Ishikawa (cell line): ENCODE data around the gene DYNLT2.

Experiments
- CEBPB ChIP-seq: IDR thresholded peaks from 2 replicates; pipeline ENCODE4 v1.6.1; 2012
- CREB1 ChIP-seq: IDR thresholded peaks from 2 replicates; pipeline ENCODE4 v1.6.1; 2012; ENCODE audit warnings: low read depth
- EGR1 ChIP-seq: IDR thresholded peaks from 2 replicates; pipeline ENCODE4 v1.6.1; 2012
- EP300 ChIP-seq: IDR thresholded peaks from 2 replicates; pipeline ENCODE4 v1.6.1; 2012; ENCODE audit warnings: borderline replicate concordance
- FOXM1 ChIP-seq: IDR thresholded peaks from 2 replicates; pipeline ENCODE4 v1.6.1; 2012; ENCODE audit warnings: low read depth, borderline replicate concordance
- NFIC ChIP-seq: IDR thresholded peaks from 2 replicates; pipeline ENCODE4 v1.6.1; 2012
- RAD21 ChIP-seq: IDR thresholded peaks from 2 replicates; pipeline ENCODE4 v1.6.1; 2012; ENCODE audit warnings: low read depth
- TAF1 ChIP-seq: IDR thresholded peaks from 2 replicates; pipeline ENCODE4 v1.6.1; 2012; ENCODE audit warnings: low read depth, mild to moderate bottlenecking
- TCF12 ChIP-seq: IDR thresholded peaks from 2 replicates; pipeline ENCODE4 v1.6.1; 2012; ENCODE audit warnings: low read depth
- TEAD4 ChIP-seq: IDR thresholded peaks from 2 replicates; pipeline ENCODE4 v1.6.1; 2012
- YY1 ChIP-seq: IDR thresholded peaks from 2 replicates; pipeline ENCODE4 v1.6.1; 2012; ENCODE audit warnings: low read depth
- ZBTB7A ChIP-seq: IDR thresholded peaks from 2 replicates; pipeline ENCODE4 v1.6.1; 2012; ENCODE audit warnings: low read depth
- TF ChIP-seq, protein P1 (sequence below): IDR thresholded peaks from 2 replicates; pipeline ENCODE4 v1.6.1; 2012; ENCODE audit warnings: low read depth, mild to moderate bottlenecking
- TF ChIP-seq, protein P2 (sequence below): IDR thresholded peaks from 2 replicates; pipeline ENCODE4 v1.6.1; 2012
- TF ChIP-seq, protein P3 (sequence below): IDR thresholded peaks from 2 replicates; pipeline ENCODE4 v1.6.1; 2012

DYNLT2 gene

DNA sequence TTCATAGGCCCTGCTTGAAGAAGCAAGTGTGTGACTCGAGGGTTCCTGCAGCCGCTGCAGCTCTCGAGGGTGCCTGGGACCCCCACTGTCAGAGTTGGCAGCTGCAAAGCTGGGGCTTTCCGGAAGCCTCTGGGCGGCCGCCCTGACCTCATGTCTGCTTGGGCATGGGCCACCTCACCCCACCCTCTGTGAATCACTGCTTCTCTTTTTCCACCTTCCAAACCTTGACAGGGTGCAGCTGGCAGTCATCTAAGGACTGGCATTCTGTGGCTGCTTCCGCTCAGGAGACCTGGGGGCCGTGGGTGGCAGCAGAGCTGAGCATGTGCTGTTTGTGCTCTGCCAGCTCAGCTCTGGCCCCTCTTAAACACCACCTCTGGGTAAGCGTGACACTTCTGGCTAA, 32.0 kb upstream of the DYNLT2 start:
- TF ChIP-seq, protein P1, sequence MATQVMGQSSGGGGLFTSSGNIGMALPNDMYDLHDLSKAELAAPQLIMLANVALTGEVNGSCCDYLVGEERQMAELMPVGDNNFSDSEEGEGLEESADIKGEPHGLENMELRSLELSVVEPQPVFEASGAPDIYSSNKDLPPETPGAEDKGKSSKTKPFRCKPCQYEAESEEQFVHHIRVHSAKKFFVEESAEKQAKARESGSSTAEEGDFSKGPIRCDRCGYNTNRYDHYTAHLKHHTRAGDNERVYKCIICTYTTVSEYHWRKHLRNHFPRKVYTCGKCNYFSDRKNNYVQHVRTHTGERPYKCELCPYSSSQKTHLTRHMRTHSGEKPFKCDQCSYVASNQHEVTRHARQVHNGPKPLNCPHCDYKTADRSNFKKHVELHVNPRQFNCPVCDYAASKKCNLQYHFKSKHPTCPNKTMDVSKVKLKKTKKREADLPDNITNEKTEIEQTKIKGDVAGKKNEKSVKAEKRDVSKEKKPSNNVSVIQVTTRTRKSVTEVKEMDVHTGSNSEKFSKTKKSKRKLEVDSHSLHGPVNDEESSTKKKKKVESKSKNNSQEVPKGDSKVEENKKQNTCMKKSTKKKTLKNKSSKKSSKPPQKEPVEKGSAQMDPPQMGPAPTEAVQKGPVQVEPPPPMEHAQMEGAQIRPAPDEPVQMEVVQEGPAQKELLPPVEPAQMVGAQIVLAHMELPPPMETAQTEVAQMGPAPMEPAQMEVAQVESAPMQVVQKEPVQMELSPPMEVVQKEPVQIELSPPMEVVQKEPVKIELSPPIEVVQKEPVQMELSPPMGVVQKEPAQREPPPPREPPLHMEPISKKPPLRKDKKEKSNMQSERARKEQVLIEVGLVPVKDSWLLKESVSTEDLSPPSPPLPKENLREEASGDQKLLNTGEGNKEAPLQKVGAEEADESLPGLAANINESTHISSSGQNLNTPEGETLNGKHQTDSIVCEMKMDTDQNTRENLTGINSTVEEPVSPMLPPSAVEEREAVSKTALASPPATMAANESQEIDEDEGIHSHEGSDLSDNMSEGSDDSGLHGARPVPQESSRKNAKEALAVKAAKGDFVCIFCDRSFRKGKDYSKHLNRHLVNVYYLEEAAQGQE, result no peak

DNA sequence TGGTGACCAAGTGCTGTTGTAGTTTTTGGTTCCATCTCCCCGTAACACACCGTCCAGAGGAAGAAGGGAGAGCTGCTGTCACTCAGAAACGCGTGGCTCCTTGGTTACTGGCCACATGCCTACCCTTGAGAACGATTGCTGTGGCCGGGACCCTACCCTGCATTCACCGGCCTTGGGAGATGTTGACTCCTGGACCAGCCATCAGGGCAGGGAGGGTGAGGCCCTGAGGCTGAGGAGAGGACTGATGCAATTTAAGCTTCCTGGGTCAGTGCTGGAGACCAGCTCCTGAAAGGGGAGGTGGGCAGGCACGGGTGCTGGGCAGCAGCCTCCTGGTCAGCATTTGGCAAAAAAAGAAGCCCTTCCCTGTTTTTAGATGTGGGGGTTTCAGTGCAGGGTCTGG, 31.6 kb upstream of the DYNLT2 start:
- TF ChIP-seq EP300 (no peak), CREB1 (no peak), TAF1 (no peak), CEBPB (no peak), TEAD4 (no peak), YY1 (no peak), NFIC (no peak), RAD21 (no peak), TCF12 (no peak), ZBTB7A (no peak)
- TF ChIP-seq, protein P2, sequence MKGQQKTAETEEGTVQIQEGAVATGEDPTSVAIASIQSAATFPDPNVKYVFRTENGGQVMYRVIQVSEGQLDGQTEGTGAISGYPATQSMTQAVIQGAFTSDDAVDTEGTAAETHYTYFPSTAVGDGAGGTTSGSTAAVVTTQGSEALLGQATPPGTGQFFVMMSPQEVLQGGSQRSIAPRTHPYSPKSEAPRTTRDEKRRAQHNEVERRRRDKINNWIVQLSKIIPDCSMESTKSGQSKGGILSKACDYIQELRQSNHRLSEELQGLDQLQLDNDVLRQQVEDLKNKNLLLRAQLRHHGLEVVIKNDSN, result no peak
- TF ChIP-seq, protein P1, result no peak
- TF ChIP-seq, protein P3, sequence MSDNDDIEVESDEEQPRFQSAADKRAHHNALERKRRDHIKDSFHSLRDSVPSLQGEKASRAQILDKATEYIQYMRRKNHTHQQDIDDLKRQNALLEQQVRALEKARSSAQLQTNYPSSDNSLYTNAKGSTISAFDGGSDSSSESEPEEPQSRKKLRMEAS, result no peak

DNA sequence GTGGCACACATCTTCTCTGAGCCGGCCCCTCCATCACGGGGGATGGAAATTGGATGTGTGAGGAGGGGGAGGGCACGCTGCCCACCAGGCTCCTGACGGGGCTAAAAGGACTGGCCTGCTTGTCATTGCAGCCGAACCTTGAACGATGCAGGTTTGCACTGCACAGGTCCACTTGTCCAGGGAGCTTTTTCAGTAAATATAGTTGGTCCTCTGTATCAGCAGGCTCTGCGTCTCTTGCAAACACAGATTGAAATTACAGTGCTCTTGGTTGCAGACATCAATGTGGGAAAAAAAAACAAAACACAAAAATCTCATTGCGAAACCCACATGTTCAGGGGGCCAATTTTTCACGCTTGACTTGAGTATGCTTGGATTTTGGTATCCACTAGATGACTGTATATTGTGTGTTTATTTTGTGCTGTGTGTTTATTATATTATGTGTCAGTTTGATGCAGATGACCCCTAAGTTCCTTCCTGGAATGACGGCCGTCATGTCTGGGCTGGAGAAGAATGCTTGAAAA, 29.3 kb upstream of the DYNLT2 start:
- TF ChIP-seq TEAD4, result no peak
- TF ChIP-seq RAD21, result no peak
- TF ChIP-seq CREB1, result no peak
- TF ChIP-seq, protein P1, result no peak
- no peak for TF ChIP-seq TAF1
- TF ChIP-seq TCF12, result no peak
- TF ChIP-seq, protein P3, result no peak
- no peak for TF ChIP-seq NFIC
- TF ChIP-seq EP300, result no peak
- no peak for TF ChIP-seq YY1
- TF ChIP-seq EGR1, result no peak

DNA sequence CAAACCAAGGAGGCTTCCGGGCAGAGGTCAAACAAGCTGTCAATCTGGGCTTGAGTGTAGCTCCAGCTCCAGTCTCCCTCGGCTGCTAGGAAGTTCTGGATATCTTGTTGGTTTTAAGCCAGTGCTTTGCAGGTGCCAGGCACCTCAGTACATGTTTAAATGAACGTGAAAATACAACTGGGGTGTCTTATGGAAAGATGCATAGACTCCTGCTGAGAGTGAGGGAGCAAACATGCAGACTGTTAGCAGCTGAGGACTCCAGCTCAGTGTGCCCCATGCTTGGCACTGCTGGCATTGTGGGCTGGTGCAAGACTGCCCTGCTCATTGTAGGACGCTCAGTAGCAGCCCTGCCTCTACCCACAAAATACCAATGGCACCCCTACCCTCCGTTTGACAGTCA, 28.5 kb upstream of the DYNLT2 start:
- TF ChIP-seq YY1, result no peak
- no peak for TF ChIP-seq TEAD4
- no peak for TF ChIP-seq TCF12
- TF ChIP-seq EP300, result no peak
- TF ChIP-seq, protein P3, result no peak
- TF ChIP-seq, protein P2, result no peak
- TF ChIP-seq EGR1, result no peak
- TF ChIP-seq FOXM1, result no peak
- TF ChIP-seq NFIC, result no peak
- no peak for TF ChIP-seq TAF1
- TF ChIP-seq CREB1, result no peak
- no peak for TF ChIP-seq CEBPB
- TF ChIP-seq, protein P1, result no peak
- no peak for TF ChIP-seq RAD21
- no peak for TF ChIP-seq ZBTB7A
